ENCODE data around the gene PDZD4. TPM values are rescaled to one million over a fixed set of nuclear protein-coding genes. Genes with fewer than 3 reads are reported as not detected.

Gene PDZD4
- total RNA-seq, 1 donor from 2014 or later: 15.1 TPM

- no peak for DNase-seq (ENCODE audit: low spot score)
These were observed 22.4 kb downstream of the PDZD4 start for GRCh38 chrX:153807976-153808375.

GRCh38 chrX:153806999-153807575 is 23.3 kb downstream of the PDZD4 start:
- DNase-seq (ENCODE audit: low spot score): no peak

- DNase-seq (ENCODE audit: low spot score): no peak
These were observed 24.9 kb downstream of the PDZD4 start for GRCh38 chrX:153805436-153805835.

GRCh38 chrX:153804621-153805020 is 25.7 kb downstream of the PDZD4 start:
- DNase-seq (ENCODE audit: low spot score): no peak

GRCh38 chrX:153804100-153804595 is 26.2 kb downstream of the PDZD4 start:
- no peak for DNase-seq (ENCODE audit: low spot score)

- DNase-seq (ENCODE audit: low spot score): no peak
These were observed 26.9 kb downstream of the PDZD4 start for GRCh38 chrX:153803211-153804099.

GRCh38 chrX:153802513-153803045 is 27.8 kb downstream of the PDZD4 start:
- DNase-seq (ENCODE audit: low spot score): no peak

GRCh38 chrX:153801669-153802068 is 28.7 kb downstream of the PDZD4 start:
- DNase-seq (ENCODE audit: low spot score): no peak

GRCh38 chrX:153800746-153801145 is 29.6 kb downstream of the PDZD4 start:
- no peak for DNase-seq (ENCODE audit: low spot score)

GRCh38 chrX:153800177-153800722 is 30.1 kb downstream of the PDZD4 start:
- no peak for DNase-seq (ENCODE audit: low spot score)

- no peak for DNase-seq (ENCODE audit: low spot score)
These were observed 31.0 kb downstream of the PDZD4 start for GRCh38 chrX:153799326-153799725.

- DNase-seq (ENCODE audit: low spot score): no peak
These were observed 32.8 kb downstream of the PDZD4 start for GRCh38 chrX:153797415-153798015.

GRCh38 chrX:153794897-153795816 is 35.2 kb downstream of the PDZD4 start:
- no peak for DNase-seq (ENCODE audit: low spot score)

- DNase-seq (ENCODE audit: low spot score): peak; percentile 94
These were observed 36.1 kb downstream of the PDZD4 start, which contains the start of the genes IDH3G and SSR4 for GRCh38 chrX:153794018-153794896. IDH3G (minus strand) TSS chrX:153794375; CDS start chrX:153794326, 49 bp downstream. SSR4 (plus strand) TSS chrX:153794668; CDS start chrX:153794688, 20 bp downstream.

GRCh38 chrX:153793291-153793690 is 37.1 kb downstream of the PDZD4 start:
- DNase-seq (ENCODE audit: low spot score): no peak

- no peak for DNase-seq (ENCODE audit: low spot score)
These were observed 38.0 kb downstream of the PDZD4 start for GRCh38 chrX:153792368-153792767.

- no peak for DNase-seq (ENCODE audit: low spot score)
These were observed 39.1 kb downstream of the PDZD4 start for GRCh38 chrX:153791104-153791852.

GRCh38 chrX:153789654-153790053 is 40.7 kb downstream of the PDZD4 start:
- DNase-seq (ENCODE audit: low spot score): no peak

GRCh38 chrX:153786669-153787068 is 43.7 kb downstream of the PDZD4 start:
- no peak for DNase-seq (ENCODE audit: low spot score)

Data from mucosa of gallbladder (tissue), 1 donor.